Measurements from ENCODE around the gene COL8A1.

The COL8A1 gene

DNA sequence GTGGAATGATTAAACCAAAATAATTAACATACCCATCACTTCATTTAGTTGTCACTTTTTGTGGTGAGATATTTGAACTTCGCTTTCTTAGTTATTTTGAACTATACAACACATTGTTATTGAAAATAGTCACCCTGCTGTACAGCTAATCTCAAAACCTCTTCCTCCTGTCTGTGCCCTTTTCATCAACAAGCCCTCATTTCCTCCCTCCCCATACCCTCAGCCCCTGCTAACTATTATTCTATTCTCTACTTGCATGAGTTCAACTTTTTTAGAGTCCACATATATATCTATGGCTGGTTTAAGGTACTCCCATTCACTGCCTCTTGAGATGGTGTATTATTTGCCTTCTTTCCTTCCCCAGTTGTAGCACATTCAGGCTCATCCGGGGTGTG is 32.2 kb downstream of the COL8A1 start:
- no peak for DNase-seq (ENCODE audit: low read depth in 2 of 3, low spot score in 1 of 3)

DNA sequence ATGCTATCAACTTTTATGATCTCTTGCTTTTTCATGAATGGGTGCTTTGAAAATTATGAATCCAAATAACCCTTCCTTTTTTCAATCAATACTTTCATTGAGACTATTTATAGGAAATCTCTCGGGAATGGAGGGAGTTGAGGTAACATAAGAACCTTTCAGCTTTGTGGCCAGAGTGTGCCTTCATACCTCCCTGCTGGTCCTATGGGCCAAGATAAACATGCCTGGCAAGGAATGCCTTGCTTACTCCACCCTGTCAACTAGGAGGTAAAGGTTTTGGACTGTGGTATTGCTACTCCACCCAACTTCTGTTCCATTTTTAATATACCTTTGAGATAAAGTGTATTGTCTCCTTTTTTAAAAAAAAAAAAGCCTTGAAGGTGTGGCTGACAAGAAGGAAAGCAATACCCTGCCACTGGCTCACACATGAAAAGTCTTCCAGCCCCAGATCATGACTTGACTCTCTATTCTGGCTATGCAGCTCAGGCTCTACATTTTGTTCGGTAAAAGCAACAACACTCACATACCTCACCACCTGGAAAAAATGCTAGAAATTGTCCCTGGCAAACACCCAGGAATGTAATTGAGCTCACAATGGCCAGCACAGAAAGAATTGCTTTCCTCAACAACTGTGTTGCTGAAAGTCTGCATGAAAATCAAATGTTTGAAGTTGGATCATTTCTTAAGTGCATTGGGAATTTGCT is 35.8 kb downstream of the COL8A1 start:
- no peak for DNase-seq (ENCODE audit: low read depth in 2 of 3, low spot score in 1 of 3)

DNA sequence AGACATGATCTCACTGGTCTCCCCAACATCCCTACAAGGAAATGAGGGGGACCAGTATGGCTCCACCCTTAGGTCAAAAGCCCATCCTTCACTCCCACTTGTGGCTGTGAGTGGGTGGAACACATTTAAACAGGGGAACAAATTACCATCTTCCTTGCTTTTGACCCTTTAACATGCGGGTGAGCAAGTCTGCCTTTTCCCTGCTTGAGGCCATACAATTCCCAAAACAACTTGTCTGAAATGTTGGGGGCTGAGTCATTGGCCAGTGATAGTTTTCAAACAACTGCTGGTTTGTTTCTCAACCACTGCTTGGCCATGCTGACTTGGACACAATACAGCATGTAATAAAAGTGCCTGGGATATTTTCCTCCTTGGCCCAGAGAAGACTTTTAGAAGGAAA is 39.6 kb downstream of the COL8A1 start:
- no peak for DNase-seq (ENCODE audit: low read depth in 2 of 3, low spot score in 1 of 3)

DNA sequence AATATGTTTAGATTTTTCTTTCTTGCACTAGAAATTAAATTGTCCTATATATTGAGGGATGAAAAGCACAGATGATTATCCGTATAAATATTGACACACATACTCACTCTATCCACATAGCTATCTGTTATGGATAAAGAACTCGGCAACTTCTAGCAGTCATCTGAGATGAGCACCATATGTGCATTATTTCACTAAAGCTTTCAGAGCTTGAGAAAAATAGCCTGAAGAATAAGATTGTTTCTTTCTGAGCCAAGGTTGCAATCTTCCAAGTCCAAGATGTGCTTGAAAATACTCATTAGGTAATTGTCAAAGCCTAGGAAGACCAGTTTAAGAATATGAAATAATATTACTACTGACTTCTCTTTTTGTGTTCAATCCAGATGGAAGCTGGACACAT is 40.5 kb downstream of the COL8A1 start:
- no peak for DNase-seq (ENCODE audit: low read depth in 2 of 3, low spot score in 1 of 3)

DNA sequence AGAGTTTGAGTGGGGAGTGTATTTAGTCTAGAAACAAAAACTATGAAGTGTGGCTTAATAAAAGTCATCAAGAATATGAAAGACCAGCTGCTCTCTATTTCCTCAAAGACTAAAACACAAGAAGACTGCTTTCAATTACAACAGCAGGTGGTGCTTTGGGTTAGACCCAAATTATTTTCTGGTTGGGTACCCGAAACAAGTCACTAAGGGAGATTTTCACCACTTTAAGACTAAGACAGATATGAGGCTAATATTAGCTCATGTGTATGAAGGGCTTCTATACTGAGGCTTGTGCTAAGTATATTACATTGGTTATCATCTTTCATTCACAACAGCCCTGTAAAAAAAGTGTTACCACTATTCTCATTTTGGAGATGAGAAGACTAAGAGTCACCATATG is 43.1 kb downstream of the COL8A1 start:
- no peak for DNase-seq (ENCODE audit: low read depth in 2 of 3, low spot score in 1 of 3)

DNA sequence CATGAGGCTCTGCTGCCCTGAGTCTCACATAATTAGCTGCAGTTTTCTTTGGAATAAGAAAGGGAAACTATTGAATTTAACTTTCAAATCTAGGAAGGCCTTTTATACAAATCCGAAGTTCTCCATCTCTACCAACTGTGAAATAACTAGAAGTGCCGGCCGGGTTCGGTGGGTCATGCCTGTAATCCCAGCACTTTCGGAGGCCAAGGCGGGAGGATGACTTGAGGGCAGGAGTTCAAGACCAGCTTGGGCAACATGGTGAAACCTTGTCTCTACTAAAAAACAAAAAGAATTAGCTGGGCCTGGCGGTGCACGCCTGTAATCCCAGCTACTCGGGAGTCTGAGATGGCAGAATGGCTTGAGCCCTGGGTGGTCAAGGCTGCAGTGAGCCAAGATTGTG is 43.6 kb downstream of the COL8A1 start:
- DNase-seq (ENCODE audit: low read depth in 2 of 3, low spot score in 1 of 3) = no peak

DNA sequence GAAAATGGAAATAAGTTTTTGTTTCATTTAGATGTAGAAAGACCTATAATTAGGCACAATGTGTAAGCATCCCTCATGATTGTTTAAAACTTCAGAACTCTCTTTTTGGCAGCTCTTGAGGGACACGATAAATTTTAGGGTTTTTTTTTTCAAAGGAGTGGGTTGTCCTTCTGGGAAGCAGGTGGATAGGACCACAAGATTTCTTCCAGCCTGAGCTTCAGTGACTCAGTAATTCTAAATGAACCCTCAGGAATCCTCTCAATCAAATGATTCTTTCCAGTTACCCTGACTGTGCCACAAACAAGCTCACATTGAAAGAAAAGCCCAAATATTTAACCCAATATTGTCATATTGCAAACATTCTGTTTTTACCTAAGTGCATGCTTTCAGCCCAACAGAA is 45.1 kb downstream of the COL8A1 start:
- no peak for DNase-seq (ENCODE audit: low read depth in 2 of 3, low spot score in 1 of 3)

DNA sequence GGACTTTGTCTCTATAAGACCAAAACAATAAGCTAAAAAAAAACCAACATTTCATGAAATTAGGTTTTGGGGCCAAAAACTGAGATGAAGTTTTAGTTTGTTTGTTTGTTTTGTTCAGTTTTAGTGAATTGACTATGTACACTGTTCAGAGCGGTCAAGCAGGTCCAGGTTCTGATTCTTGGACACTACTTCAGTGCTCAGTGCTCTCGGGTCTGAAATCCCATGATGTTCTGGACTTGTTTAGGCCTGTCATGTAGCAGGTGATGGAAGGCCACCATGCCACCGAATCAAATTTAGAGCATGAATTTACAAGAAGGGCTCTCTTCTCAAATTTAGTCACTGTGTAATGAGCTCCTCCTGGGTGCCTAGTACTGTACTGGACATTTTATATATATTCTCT is 45.5 kb downstream of the COL8A1 start:
- no peak for DNase-seq (ENCODE audit: low read depth in 2 of 3, low spot score in 1 of 3)

DNA sequence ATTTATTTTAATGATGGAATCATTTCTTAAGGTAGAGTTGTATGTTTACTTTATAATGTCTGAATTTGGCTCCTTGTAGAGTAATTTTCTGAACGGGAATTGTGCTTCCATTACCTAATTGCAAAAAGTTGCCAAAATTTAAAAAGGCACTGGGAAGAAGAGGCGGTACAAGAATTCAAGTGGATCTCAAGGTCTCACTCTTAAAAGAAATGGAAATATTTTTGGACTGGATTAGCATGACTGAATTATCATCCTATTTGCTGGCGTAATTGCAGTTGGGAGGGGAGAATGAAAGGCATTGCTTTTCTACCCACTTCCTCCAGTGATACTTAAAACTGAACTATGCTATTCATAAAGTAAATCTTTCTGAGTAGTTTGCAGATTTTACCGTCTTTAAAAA is 46.2 kb downstream of the COL8A1 start:
- no peak for DNase-seq (ENCODE audit: low read depth in 2 of 3, low spot score in 1 of 3)

DNA sequence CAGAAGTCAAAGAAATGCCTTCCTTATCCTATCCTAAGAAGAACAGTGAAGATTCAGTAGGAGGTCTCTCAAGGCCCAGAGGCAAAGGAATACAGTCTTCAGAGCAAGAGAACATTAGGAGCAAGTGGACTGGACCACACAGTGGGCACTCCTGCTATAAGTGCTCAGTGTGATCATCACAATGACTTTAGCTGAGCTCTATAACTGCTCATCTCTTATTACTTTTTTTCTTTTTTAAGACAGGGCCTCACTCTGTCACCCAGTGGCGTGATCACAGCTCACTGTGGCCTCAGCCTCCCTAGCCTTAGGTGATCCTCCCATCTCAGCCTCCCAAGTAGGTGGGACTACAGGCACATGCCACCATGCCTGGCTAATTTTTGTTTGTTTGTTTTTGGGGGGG is 48.1 kb downstream of the COL8A1 start:
- no peak for DNase-seq (ENCODE audit: low read depth in 2 of 3, low spot score in 1 of 3)

DNA sequence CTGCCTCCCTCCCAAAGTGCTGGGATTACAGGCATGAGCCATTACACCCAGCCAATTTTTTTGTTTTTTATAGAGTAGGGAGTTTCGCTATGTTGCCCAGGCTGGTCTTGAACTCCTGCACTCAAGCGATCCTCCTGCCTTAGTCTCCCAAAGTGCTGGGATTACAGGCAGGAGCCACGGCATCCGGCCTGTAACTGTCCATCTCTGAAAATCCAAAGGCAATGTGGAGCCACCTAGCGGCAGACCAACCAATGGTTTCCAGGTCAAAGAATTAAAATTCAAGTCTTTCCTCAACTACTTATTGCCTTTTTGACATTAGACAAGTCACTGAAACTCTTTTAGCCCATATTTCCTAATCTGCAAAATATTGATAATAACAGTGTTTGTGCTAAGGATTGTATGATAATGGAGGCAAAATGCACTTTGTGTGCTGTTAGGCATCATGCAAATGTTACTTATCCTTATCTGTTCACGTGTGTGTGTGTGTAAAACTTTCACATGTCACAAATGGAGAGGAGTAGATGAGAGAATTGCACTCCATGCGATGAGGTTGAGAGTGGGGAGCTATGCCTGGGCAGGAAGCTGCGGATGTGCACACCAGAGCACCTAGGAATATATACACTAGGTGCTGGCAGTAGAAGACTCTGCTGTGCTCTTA is 48.7 kb downstream of the COL8A1 start:
- DNase-seq (ENCODE audit: low read depth in 2 of 3, low spot score in 1 of 3) = peak; percentile 15 to 46 (median 24)

DNA sequence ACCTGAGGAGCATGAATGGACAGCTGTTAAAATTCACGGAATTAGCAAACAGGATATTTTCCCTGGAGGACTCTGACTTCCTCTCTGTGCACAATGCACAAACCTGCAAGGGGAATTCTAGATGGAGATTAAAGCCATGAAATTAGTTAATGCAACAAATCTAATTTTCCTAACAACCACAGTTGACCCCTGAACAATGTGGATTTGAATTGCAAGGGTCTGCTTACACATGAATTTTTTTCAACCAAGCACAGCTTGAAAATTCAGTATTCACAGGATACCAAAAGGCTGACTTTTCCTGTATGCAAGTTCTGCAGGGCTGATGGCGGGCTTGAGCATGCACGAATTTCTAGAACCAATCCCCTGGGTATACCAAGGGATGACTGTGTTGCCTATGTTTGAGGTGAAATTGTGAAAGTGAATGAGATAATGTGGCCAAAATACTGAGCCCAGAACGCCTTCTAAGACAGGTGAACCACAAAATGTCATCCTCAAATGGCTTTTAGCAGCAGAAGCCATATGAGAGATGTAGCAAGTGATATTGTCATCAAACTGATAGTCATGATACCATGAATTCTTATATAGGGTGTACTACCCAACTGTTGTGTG is 52.5 kb downstream of the COL8A1 start:
- DNase-seq (ENCODE audit: low read depth in 2 of 3, low spot score in 1 of 3) = no peak

DNA sequence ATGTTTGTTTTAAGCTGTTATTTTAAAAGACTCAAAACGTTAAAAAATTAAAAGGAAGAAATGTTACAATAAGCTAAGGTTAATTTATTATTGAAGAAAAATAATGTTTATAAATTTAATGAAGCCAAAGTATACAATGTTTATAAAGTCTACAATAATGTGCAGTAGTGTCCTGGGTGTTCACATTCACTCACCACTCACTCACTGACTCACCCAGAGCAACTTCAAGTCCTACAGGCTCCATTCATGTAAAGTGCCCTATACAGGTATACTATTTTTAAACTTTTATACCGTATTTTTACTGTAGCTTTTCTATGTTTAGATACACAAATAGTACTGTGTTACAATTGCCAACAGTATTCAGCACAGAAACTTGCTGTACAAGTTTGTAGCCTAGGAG is 55.2 kb downstream of the COL8A1 start:
- DNase-seq (ENCODE audit: low read depth in 2 of 3, low spot score in 1 of 3) = no peak

DNA sequence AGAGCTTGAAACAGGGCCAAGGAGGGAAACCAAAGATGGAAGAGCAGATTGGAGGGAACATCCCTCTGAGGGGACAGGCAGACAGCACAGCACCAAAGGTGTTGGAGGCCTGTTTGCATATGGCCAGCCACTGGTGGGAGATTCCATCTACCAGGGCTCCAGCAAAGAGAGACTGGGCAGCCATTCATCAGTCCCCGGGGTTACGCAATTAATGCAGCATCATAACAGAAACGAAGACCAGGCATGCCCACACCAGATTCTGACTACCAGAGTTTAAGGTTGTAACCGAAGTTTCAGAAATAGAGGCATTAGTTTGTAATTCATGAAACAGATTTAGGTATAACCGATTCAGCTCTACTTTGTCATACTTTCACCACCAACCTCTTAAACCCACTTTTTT is 58.1 kb downstream of the COL8A1 start:
- DNase-seq (ENCODE audit: low read depth in 2 of 3, low spot score in 1 of 3) = no peak

DNA sequence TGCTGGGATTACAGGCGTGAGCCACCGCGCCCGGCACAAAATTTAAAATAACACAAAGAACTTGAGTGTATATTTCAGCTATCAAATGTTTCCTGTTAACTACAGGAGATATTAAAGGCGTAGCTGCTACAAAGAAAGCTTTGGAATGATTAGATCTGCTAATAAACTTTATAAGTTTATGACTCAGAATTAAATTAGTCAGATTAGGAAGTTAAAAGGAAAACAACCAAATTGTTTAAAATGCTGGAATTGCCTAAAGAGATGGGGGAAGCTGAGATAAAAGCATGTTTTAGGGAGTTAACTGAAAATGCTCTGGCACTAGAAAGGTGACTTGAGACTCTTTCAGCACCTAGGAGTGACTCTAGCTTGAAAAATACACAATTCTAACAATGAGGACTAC is 58.9 kb downstream of the COL8A1 start:
- no peak for DNase-seq (ENCODE audit: low read depth in 2 of 3, low spot score in 1 of 3)

DNA sequence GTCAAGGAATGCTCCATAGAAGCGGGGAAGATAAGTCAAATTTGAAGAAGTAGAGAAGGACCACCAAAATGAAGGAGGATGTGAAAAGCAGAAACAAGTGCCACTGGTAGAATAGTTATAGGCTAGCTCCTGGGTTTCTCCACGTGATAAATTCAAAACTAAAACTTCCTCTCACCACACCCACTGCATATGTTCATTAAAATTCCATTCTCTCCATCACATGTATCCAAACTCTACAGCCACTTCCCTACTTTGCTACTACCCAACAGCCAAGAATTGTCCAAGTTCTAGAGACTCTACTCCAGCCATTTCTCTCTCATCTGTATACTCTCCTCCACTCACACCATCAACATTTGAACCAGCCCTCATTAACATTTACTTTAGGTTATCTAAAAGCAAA is 60.5 kb downstream of the COL8A1 start:
- no peak for DNase-seq (ENCODE audit: low read depth in 2 of 3, low spot score in 1 of 3)

DNA sequence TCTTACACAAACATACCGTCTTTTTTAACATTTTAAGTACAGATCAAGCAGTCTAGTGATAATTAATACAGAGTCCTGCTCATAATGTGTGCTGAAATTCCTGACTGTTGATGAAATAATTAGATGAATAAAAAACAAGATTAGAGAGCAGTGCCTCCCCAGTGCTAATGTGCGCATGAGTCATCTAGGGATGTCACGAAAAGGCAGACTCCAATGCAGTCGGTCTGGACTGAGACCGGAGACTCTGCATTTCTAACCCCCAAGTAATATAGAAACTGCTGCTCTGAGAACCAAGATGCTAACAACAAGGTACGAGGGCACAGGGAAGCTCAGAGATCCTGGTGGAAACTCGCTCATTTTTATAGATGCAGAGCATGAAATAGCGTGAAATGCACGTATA is 61.4 kb downstream of the COL8A1 start:
- no peak for DNase-seq (ENCODE audit: low read depth in 2 of 3, low spot score in 1 of 3)

DNA sequence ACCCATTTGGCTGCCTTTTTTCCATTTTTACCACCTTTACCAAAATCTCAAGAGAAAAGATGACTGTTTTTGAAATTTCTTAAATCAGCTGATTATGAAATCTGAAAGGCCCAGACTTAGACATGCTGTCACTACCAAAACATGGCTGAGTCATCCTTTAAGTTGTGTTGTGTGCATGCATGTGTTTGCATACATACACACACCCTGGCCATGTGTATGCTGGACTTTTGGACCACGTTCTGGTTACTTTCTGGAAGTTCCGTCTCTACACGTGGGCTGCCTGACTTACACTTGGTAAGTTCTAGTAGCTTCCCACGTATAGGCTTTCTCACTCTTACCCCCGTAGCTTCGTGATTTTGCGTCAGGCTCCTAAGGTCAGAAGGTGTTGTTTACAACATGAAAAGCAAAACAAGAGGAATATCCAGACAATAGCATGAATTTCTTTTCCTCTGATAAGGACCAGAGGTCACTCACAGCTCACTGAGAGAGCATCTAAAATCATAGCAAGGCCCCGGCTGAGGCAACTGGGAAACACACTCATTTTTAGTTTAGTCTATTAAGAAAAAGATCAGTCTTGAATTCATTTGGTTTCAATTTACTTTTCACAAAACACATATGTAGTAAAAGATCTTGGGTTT is 62.4 kb downstream of the COL8A1 start:
- no peak for DNase-seq (ENCODE audit: low read depth in 2 of 3, low spot score in 1 of 3)

DNA sequence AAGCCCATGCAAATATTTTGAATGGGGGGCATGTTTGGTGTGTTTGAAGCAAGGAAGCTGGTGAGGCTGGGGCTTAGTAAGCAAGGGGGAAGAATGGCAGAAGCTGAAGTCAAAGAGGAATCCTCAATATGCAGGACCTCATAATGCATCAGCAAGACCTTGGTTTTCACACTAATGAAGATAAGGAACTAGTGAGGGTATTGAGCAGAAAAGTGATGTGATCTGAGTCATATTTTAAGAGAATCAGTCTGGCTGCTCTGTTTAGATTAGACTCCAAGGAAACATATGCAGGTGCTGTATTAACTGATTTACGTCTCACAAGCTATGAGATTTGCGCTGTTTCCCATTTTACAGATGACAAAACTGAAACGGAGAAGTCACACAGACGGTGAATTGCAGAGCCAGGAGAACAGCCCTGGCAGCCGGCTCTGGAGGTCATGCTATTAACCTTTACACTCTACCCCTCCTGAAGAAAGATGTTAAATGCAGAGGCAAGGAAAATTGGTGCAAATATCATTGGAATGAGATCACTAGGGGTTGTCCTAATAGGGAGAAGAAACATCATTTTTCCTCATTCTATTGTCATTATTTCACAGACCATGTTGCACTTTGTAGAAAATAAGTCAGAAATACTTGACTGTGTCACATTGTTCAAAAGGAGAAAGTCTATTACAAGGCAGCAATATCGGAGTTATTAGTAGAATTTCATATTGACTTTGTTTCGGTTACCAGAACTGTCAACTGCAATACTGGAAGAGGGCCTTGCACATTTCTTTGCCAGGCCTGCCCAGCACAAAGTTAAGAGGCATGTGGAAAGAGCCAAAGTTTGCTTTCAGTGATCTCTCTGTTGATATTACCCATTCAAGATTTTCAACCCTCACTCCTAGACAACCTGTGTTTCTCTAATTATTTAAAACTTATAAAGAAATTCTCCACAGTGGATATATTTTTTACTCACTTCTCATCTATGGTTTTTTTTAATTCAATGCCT is 64.9 kb downstream of the COL8A1 start:
- no peak for DNase-seq (ENCODE audit: low read depth in 2 of 3, low spot score in 1 of 3)

DNA sequence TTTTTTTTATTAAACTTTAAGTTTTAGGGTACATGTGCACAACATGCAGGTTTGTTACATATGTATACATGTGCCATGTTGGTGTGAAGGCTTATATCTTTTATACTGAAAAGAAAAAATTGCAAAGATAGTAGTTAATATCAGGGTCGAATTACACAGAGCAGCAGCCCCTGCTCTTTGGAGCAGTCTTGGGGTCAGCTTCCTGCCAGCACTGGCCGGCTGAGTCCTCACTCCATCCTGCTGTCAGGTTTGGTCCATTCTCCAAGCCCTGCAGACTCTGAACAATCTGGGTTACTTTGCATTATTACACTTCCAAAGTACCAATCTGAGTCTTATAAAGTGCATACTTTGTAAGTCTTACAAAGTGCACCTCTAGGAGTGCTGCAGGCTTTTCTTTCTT is 66.0 kb downstream of the COL8A1 start:
- DNase-seq (ENCODE audit: low read depth in 2 of 3, low spot score in 1 of 3) = no peak

DNA sequence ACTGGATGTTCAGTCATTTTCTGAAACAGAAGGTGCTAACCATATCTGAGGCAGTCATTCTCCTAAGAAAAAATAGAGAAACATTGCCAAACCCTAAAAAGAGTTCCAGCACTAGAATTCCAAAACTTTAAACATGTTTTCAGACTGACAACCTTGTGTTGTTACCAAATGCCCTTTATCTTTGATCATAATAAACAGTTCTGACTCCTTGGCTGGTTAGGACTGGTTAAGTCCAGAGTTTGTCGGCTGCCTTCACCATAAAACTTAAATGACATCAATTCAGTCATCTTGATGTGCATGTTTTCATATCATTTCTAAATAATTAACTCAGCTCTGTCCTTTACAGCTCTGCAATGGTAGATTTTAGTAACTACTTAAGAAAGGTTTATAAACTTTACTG is 68.0 kb downstream of the COL8A1 start:
- DNase-seq (ENCODE audit: low read depth in 2 of 3, low spot score in 1 of 3) = no peak

Measured in stimulated activated CD4-positive, alpha-beta T cell treated with anti-CD3 and anti-CD28 coated beads, Interleukin-12 subunit alpha, Interleukin-12 subunit beta, amount 100 ng/mL, for 48 hours (primary cell).